ENCODE measurements around the gene MED25.

GRCh38 chr19:49829200-49829599 is 11.1 kb downstream of the MED25 start:
- TF ChIP-seq FOXM1 (IDR thresholded peaks at IDR 0.05; ENCODE audit: borderline replicate concordance, low read depth) (no peak), EP300 (IDR thresholded peaks at IDR 0.05; ENCODE audit: borderline replicate concordance) (no peak), MAX (IDR thresholded peaks at IDR 0.05) (no peak), TCF12 (IDR thresholded peaks at IDR 0.05; ENCODE audit: low read depth) (no peak), USF1 (IDR thresholded peaks at IDR 0.05) (no peak), NFIC (IDR thresholded peaks at IDR 0.05) (no peak), TAF1 (IDR thresholded peaks at IDR 0.05; ENCODE audit: low read depth) (no peak), REST (IDR thresholded peaks at IDR 0.05; ENCODE audit: low read depth) (no peak), RAD21 (IDR thresholded peaks at IDR 0.05; ENCODE audit: low read depth) (no peak), YY1 (IDR thresholded peaks at IDR 0.05; ENCODE audit: low read depth) (no peak), EGR1 (IDR thresholded peaks at IDR 0.05) (no peak), CEBPB (IDR thresholded peaks at IDR 0.05) (no peak), CREB1 (IDR thresholded peaks at IDR 0.05; ENCODE audit: low read depth) (no peak), ZBTB7A (IDR thresholded peaks at IDR 0.05; ENCODE audit: low read depth) (no peak)

Data from Ishikawa (cell line).